Ovary (tissue), 3 donors: ENCODE measurements around the gene CDC42EP4.

Source experiments
- EP300 ChIP-seq: sonication (generic); formaldehyde crosslinking; IDR thresholded peaks from one replicate; pipeline ENCODE4 v1.6.1; 2017; ENCODE audit warnings: antibody characterized with exemption
- POLR2A ChIP-seq: fragments of 450-650 bp; IDR thresholded peaks from one replicate; pipeline ENCODE4 v1.6.1; 2017; ENCODE audit warnings: antibody characterized with exemption, mild to moderate bottlenecking, moderate library complexity
- TF ChIP-seq, protein P1 (sequence below), 3 donors: fragments of 450-650 bp in 2 of 3; fragments of 200-600 bp in 1 of 3; IDR thresholded peaks; one replicate each; pipeline versions ENCODE4 v1.5.1 to v1.8.0; 2016 to 2022; ENCODE audit warnings: antibody characterized with exemption in 3 of 3, mild to moderate bottlenecking in 1 of 3
- donor health status: DM: no; HTN: no; CAD: no.

DNA sequence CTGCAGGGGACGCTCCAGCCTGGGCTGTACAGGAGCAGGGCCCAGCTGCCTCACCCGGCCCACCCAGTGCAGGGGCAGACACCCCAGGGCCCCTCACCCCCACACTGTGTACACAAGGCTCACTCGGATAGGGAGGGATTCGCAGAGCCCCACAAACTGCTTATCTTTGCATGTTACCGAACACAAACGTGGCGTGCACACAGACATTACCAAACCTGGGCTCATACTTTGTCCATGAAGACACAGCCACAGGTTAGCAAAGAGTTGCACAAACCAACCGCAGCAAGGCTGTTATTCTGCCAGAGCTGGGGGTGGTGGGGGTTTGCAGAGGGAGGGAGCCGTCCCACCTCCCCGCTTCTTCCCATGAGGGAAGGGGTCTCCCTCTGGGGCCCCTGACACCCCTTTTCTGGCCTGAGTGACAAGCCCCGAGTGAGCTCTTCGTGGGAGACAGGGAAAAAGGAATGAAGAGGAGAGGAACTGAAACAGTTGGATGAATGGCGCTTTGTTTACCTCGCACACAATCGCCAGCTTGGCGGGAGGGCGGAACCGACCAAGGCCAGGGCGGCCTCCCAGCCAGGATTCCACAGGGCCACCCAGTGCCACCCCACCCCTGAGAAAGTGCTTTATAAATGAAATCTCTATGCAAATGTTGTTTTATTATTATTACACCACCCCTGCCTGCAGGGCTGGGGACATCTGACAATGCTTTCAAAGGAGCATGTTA lies 49.7 kb downstream of the CDC42EP4 start:
- TF ChIP-seq, protein P1, sequence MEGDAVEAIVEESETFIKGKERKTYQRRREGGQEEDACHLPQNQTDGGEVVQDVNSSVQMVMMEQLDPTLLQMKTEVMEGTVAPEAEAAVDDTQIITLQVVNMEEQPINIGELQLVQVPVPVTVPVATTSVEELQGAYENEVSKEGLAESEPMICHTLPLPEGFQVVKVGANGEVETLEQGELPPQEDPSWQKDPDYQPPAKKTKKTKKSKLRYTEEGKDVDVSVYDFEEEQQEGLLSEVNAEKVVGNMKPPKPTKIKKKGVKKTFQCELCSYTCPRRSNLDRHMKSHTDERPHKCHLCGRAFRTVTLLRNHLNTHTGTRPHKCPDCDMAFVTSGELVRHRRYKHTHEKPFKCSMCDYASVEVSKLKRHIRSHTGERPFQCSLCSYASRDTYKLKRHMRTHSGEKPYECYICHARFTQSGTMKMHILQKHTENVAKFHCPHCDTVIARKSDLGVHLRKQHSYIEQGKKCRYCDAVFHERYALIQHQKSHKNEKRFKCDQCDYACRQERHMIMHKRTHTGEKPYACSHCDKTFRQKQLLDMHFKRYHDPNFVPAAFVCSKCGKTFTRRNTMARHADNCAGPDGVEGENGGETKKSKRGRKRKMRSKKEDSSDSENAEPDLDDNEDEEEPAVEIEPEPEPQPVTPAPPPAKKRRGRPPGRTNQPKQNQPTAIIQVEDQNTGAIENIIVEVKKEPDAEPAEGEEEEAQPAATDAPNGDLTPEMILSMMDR (IDR thresholded peaks at IDR 0.05), result no peak
- TF ChIP-seq POLR2A, result no peak
- no peak for TF ChIP-seq EP300
